IMR-90 (cell line): Measurements from ENCODE around the gene PLPP1. TPM values are rescaled to one million over a fixed set of nuclear protein-coding genes. Genes with fewer than 3 reads are reported as not detected.

Experiments used
- ATAC-seq: fragments of 200-7000 bp; cut with Tn5 transposase; 2 replicates; pipeline ENCODE4 v1.9.1; 2020; ENCODE audit warnings: low read depth, mild to moderate bottlenecking, moderate library complexity
- BruUV-seq: library from RNA; stranded (reverse); fragments of 400-500 nt; replicated peaks from 2 replicates; lab custom pipeline; 2021; lab: Mats Ljungman, UMichigan
- CTCF ChIA-PET: fragments of 300-600 bp; formaldehyde crosslinking; extraction: SDS; loops from one replicate; lab custom pipeline; 2021; ENCODE audit warnings: antibody characterized with exemption; lab: Yijun Ruan, JAX
- POLR2A ChIA-PET: fragments of 300-600 bp; sonication (Branson Sonifier 250); formaldehyde crosslinking; loops from one replicate; lab custom pipeline; 2022; ENCODE audit warnings: antibody characterized with exemption; ENCODE audit not compliant: unreplicated experiment; lab: Charles Lee
- DNase-seq: peaks from one replicate; pipeline ENCODE4 v3.0.0; 2013
- H2AFZ ChIP-seq: replicated peaks from 2 replicates; pipeline ENCODE3; 2013; ENCODE audit warnings: low read length, mild to moderate bottlenecking; ENCODE audit not compliant: poor library complexity
- H2AK5ac ChIP-seq: 2 replicates; pipeline ENCODE4 v1.6.1; 2013; ENCODE audit warnings: low read depth, low read length, inconsistent platforms
- H2AK9ac ChIP-seq: replicated peaks from 2 replicates; pipeline ENCODE3; 2013; ENCODE audit warnings: mild to moderate bottlenecking, low read depth, low read length, moderate library complexity; ENCODE audit not compliant: poor library complexity
- H2BK120ac ChIP-seq: 2 replicates; pipeline ENCODE4 v1.6.1; 2013; ENCODE audit warnings: low read depth, low read length, inconsistent platforms
- H2BK15ac ChIP-seq: 3 replicates; pipeline ENCODE4 v1.6.1; 2013; ENCODE audit warnings: low read depth, low read length, inconsistent platforms
- H2BK20ac ChIP-seq: 2 replicates; pipeline ENCODE4 v1.6.1; 2013; ENCODE audit warnings: low read depth, mild to moderate bottlenecking, inconsistent platforms, low read length, moderate library complexity
- H2BK5ac ChIP-seq: 2 replicates; pipeline ENCODE4 v1.6.1; 2013; ENCODE audit warnings: mild to moderate bottlenecking, low read depth, low read length, inconsistent platforms; ENCODE audit not compliant: poor library complexity, severe bottlenecking
- H3K14ac ChIP-seq: replicated peaks from 2 replicates; pipeline ENCODE4 v1.6.1; 2013; ENCODE audit warnings: low read depth, low read length, inconsistent platforms
- H3K18ac ChIP-seq: 2 replicates; pipeline ENCODE4 v1.6.1; 2013; ENCODE audit warnings: low read depth, low read length, control low read depth
- H3K23ac ChIP-seq: 2 replicates; pipeline ENCODE4 v1.6.1; 2013; ENCODE audit warnings: low read depth, low read length, inconsistent platforms
- H3K27ac ChIP-seq: 2 replicates; pipeline ENCODE4 v1.5.1; 2013; ENCODE audit warnings: mild to moderate bottlenecking, control low read depth, low read length; ENCODE audit not compliant: insufficient read depth
- H3K27me3 ChIP-seq: 2 replicates; pipeline ENCODE4 v1.6.1; 2013; ENCODE audit warnings: low read length; ENCODE audit not compliant: control insufficient read depth, insufficient read depth
- H3K36me3 ChIP-seq: 2 replicates; pipeline ENCODE4 v1.6.1; 2013; ENCODE audit warnings: low read length, mixed read lengths; ENCODE audit not compliant: control insufficient read depth, insufficient read depth
- H3K4ac ChIP-seq: 2 replicates; pipeline ENCODE4 v1.6.1; 2013; ENCODE audit warnings: low read depth, low read length, inconsistent platforms
- H3K4me1 ChIP-seq: 2 replicates; pipeline ENCODE4 v1.6.1; 2013; ENCODE audit warnings: low read length, mixed read lengths; ENCODE audit not compliant: control insufficient read depth, insufficient read depth
- H3K4me2 ChIP-seq: 2 replicates; pipeline ENCODE4 v1.6.1; 2013; ENCODE audit warnings: low read depth, mild to moderate bottlenecking, control low read depth, low read length, moderate library complexity
- H3K4me3 ChIP-seq: 2 replicates; pipeline ENCODE4 v1.5.1; 2013; ENCODE audit warnings: low read depth, mild to moderate bottlenecking, control low read depth, low read length, moderate library complexity; ENCODE audit not compliant: insufficient read depth
- H3K56ac ChIP-seq: 2 replicates; pipeline ENCODE4 v1.6.1; 2013; ENCODE audit warnings: low read length, inconsistent platforms; ENCODE audit not compliant: insufficient read depth; ENCODE audit errors: extremely low read depth
- H3K79me1 ChIP-seq, 2 experiments: 2 replicates each; pipeline ENCODE4 v1.6.1; 2013; ENCODE audit warnings: low read length in 2 of 2, inconsistent platforms in 1 of 2, low read depth in 1 of 2
- H3K9ac ChIP-seq: 2 replicates; pipeline ENCODE4 v1.6.1; 2013; ENCODE audit warnings: low read depth, low read length, control low read depth
- H3K9me1 ChIP-seq: 2 replicates; pipeline ENCODE4 v1.6.1; 2013; ENCODE audit warnings: low read length, inconsistent platforms; ENCODE audit not compliant: insufficient read depth
- H3K9me3 ChIP-seq: 2 replicates; pipeline ENCODE4 v1.6.1; 2013; ENCODE audit warnings: low read length; ENCODE audit not compliant: control insufficient read depth, insufficient read depth
- H4K20me1 ChIP-seq: 2 replicates; pipeline ENCODE4 v1.6.1; 2013; ENCODE audit warnings: low read length, inconsistent platforms; ENCODE audit not compliant: insufficient read depth
- H4K5ac ChIP-seq: 2 replicates; pipeline ENCODE4 v1.6.1; 2013; ENCODE audit warnings: mild to moderate bottlenecking, low read depth, low read length, control low read depth
- H4K8ac ChIP-seq, 2 experiments: 2 replicates each; pipeline ENCODE4 v1.6.1; 2013; ENCODE audit warnings: low read depth in 2 of 2, low read length in 2 of 2, control low read depth in 1 of 2, inconsistent platforms in 1 of 2
- H4K91ac ChIP-seq: 2 replicates; pipeline ENCODE4 v1.6.1; 2013; ENCODE audit warnings: low read depth, low read length, inconsistent platforms; ENCODE audit not compliant: insufficient read depth
- BHLHE40 ChIP-seq: fragments of 150-350 bp; IDR thresholded peaks from 2 replicates; pipeline ENCODE4 v1.6.1; 2016; ENCODE audit warnings: mild to moderate bottlenecking, low read depth, low read length
- CEBPB ChIP-seq: IDR thresholded peaks from 2 replicates; pipeline ENCODE4 v1.6.1; 2012; ENCODE audit warnings: low read depth, low read length, improper control_type of control experiment
- CHD1 ChIP-seq: IDR thresholded peaks from 2 replicates; pipeline ENCODE4 v1.6.1; 2012; ENCODE audit warnings: low read depth, low read length, improper control_type of control experiment
- CTCF ChIP-seq: conservative IDR thresholded peaks from 2 replicates; pipeline ENCODE4 v1.5.1; 2012; ENCODE audit warnings: mild to moderate bottlenecking, low read depth, low read length, improper control_type of control experiment
- ELK1 ChIP-seq: fragments of 150-350 bp; IDR thresholded peaks from 2 replicates; pipeline ENCODE4 v1.6.1; 2016; ENCODE audit warnings: low read depth, mild to moderate bottlenecking, low read length, moderate library complexity, borderline replicate concordance
- FOS ChIP-seq: fragments of 150-350 bp; IDR thresholded peaks from 2 replicates; pipeline ENCODE4 v1.6.1; 2016; ENCODE audit warnings: low read depth, low read length
- MAFK ChIP-seq: IDR thresholded peaks from 2 replicates; pipeline ENCODE4 v1.6.1; 2012; ENCODE audit warnings: low read depth, low read length, improper control_type of control experiment
- MAZ ChIP-seq: IDR thresholded peaks from 2 replicates; pipeline ENCODE4 v1.6.1; 2012; ENCODE audit warnings: low read depth, mild to moderate bottlenecking, low read length, improper control_type of control experiment, moderate library complexity, borderline replicate concordance
- MXI1 ChIP-seq: IDR thresholded peaks from 2 replicates; pipeline ENCODE4 v1.6.1; 2012; ENCODE audit warnings: low read depth, mild to moderate bottlenecking, low read length, moderate library complexity, borderline replicate concordance
- NFE2L2 ChIP-seq: fragments of 150-350 bp; IDR thresholded peaks from 2 replicates; pipeline ENCODE4 v1.6.1; 2016; ENCODE audit warnings: low read depth, mild to moderate bottlenecking, low read length
- POLR2A ChIP-seq: IDR thresholded peaks from 2 replicates; pipeline ENCODE4 v1.6.1; 2012; ENCODE audit warnings: mild to moderate bottlenecking, low read depth, low read length
- RAD21 ChIP-seq: IDR thresholded peaks from 2 replicates; pipeline ENCODE4 v1.6.1; 2012; ENCODE audit warnings: low read length, improper control_type of control experiment
- RCOR1 ChIP-seq: IDR thresholded peaks from 2 replicates; pipeline ENCODE4 v1.6.1; 2012; ENCODE audit warnings: mild to moderate bottlenecking, low read length, improper control_type of control experiment; ENCODE audit not compliant: insufficient replicate concordance
- RFX5 ChIP-seq: IDR thresholded peaks from 2 replicates; pipeline ENCODE4 v1.8.0; 2012; ENCODE audit warnings: low read depth, mild to moderate bottlenecking, low read length, moderate library complexity
- SMC3 ChIP-seq: fragments of 150-350 bp; IDR thresholded peaks from 2 replicates; pipeline ENCODE4 v1.6.1; 2016; ENCODE audit warnings: low read depth, mild to moderate bottlenecking, antibody characterized with exemption, low read length, moderate library complexity
- WGBS, 2 experiments: methylation state at CpG; one replicate each; pipeline versions ENCODE4 v1.1.5 to v1.1.7; 2013; ENCODE audit warnings: missing lambda C conversion rate in 2 of 2; ENCODE audit not compliant: insufficient read length in 1 of 2; ENCODE audit errors: extremely low coverage in 2 of 2; 5-methylcytosine and 5-hydroxymethylcytosine counted together
- dilution Hi-C: fragments of 300-500 bp; cut with HindIII; formaldehyde crosslinking; loops from one replicate; pipeline ENCODE4 v1.14.3; 2018; ENCODE audit warnings: low sequenced_read_pairs; ENCODE audit not compliant: unreplicated experiment
- in situ Hi-C: fragments of 300-500 bp; cut with MboI; formaldehyde crosslinking; loops from 3 replicates; pipeline ENCODE4 v1.14.3; 2019; ENCODE audit warnings: low sequenced_read_pairs, inconsistent platforms, mixed read lengths
- intact Hi-C: fragments of 100-400 bp; cut with micrococcal nuclease; formaldehyde crosslinking; loops from 2 replicates; pipeline ENCODE4 v1.10.0; 2022
- polyA plus RNA-seq, 3 experiments: library from polyadenylated mRNA; depleted of rRNA; stranded (reverse); fragments of >200 nt; gene quantifications; 2 replicates each; pipeline ENCODE4 v1.2.3, GENCODE V29; 2012; ENCODE audit warnings: low replicate concordance in 1 of 3
- total RNA-seq: library from RNA; depleted of rRNA; stranded (reverse); fragments of >200 nt; gene quantifications from 2 replicates; pipeline ENCODE4 v1.2.3, GENCODE V29; 2012
- TF ChIP-seq, protein P1 (sequence below): fragments of 150-350 bp; IDR thresholded peaks from 2 replicates; pipeline ENCODE4 v1.6.1; 2017; ENCODE audit warnings: mild to moderate bottlenecking, antibody characterized with exemption, low read length, low read depth

PLPP1 gene
- total and polyA plus RNA-seq, 2 of the 4 experiments (the other 2 are of a cell fraction), result 19.2 to 21.3 TPM

GRCh38 chr5:55495216-55495615, 39.5 kb downstream of the PLPP1 start:
- Histone ChIP-seq H3K79me1 (peaks cover 13 to 26% of the 10 kb centered on the region in 2 experiments; a peak in 2 of 4 replicates), H4K5ac (no peak overlapping the region), H3K18ac (no peak overlapping the region), H2BK120ac (no peak overlapping the region), H4K20me1 (peaks cover 5% of the 10 kb centered on the region; the same call in 1 of the 2 replicates), H3K4ac (no peak overlapping the region), H2AFZ (no peak overlapping the region), H3K56ac (no peak overlapping the region), H2BK5ac (no peak overlapping the region), H3K23ac (no peak overlapping the region), H2AK9ac (no peak overlapping the region), H3K9me3 (no peaks in the 10 kb centered on the region), H4K91ac (no peak overlapping the region), H3K36me3 (no peaks in the 10 kb centered on the region), H3K9me1 (no peaks in the 10 kb centered on the region), H3K9ac (no peak overlapping the region), H3K4me3 (no peak overlapping the region), H3K27me3 (no peaks in the 10 kb centered on the region), H2AK5ac (no peak overlapping the region), H3K4me2 (no peak overlapping the region), H2BK15ac (no peak overlapping the region), H3K27ac (no peak overlapping the region), H4K8ac (no peak overlapping the region), H3K14ac (no peak overlapping the region), H3K4me1 (peaks cover 3% of the 10 kb centered on the region), H2BK20ac (no peak overlapping the region)
- intact Hi-C loops, result no loop called here
- POLR2A ChIA-PET, result no interaction called here
- DNase-seq (no peak), ATAC-seq (no peak)
- in situ Hi-C loops, result no loop called here
- TF ChIP-seq FOS (no peak), CTCF (no peak), RFX5 (no peak), MXI1 (no peak), POLR2A (no peak), SMC3 (no peak), ELK1 (no peak), MAFK (no peak), MAZ (no peak), CEBPB (no peak), BHLHE40 (no peak), RAD21 (no peak), NFE2L2 (no peak), RCOR1 (no peak), CHD1 (no peak)
- TF ChIP-seq, protein P1, sequence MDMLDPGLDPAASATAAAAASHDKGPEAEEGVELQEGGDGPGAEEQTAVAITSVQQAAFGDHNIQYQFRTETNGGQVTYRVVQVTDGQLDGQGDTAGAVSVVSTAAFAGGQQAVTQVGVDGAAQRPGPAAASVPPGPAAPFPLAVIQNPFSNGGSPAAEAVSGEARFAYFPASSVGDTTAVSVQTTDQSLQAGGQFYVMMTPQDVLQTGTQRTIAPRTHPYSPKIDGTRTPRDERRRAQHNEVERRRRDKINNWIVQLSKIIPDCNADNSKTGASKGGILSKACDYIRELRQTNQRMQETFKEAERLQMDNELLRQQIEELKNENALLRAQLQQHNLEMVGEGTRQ, result no peak
- CTCF ChIA-PET, result no interaction called here
- BruUV-seq, result no TSS peak
- WGBS, 2 experiments, result no CpG with 5 or more reads among the region's 1 CpG
- dilution Hi-C loops, result no loop called here
